ENCODE data around the gene MAPK10. TPM values are rescaled to one million over a fixed set of nuclear protein-coding genes. Genes with fewer than 3 reads are reported as not detected.

The MAPK10 gene
- total and polyA plus RNA-seq, 2 of the 8 experiments (the other 6 are each of a cell fraction or from before 2014, with no cell fraction given), result 2.5 to 3.1 TPM

GRCh38 chr4:86099348-86099747 is 260.5 kb downstream of the MAPK10 start:
- Histone ChIP-seq H2BK120ac (replicated peaks; ENCODE audit: low read depth, low read length) (no peak overlapping the region), H3K4me3 (ENCODE audit: extremely low read depth in 1 of 4, insufficient read depth in 2 of 4, low read depth in 3 of 4, low read length in 4 of 4) (no peak overlapping the region), H3K4ac (replicated peaks; ENCODE audit: insufficient read length, low read depth, low read length) (no peak overlapping the region), H3K56ac (replicated peaks; ENCODE audit: insufficient read length, low read depth, low read length) (no peak overlapping the region), H3K18ac (ENCODE audit: extremely low read depth, low read length) (no peak overlapping the region), H2AFZ (ENCODE audit: low read length) (no peak overlapping the region), H4K20me1 (replicated peaks in 1 of 2; ENCODE audit: control insufficient read depth in 1 of 2, insufficient read depth in 2 of 2, low read length in 2 of 2) (no peaks in the 10 kb centered on the region), H4K5ac (ENCODE audit: insufficient read length, low read depth, low read length) (no peak overlapping the region), H3K23me2 (ENCODE audit: low read depth, low read length) (no peaks in the 10 kb centered on the region; the same call in 1 of the 2 replicates), H2BK20ac (ENCODE audit: low read length) (no peak overlapping the region), H3K79me2 (ENCODE audit: control insufficient read depth in 1 of 2, insufficient read depth in 2 of 2, low read length in 2 of 2) (no peaks in the 10 kb centered on the region), H3K4me2 (ENCODE audit: insufficient read depth in 1 of 2, low read depth in 2 of 2, low read length in 2 of 2) (no peak overlapping the region), H3K14ac (ENCODE audit: insufficient read length) (no peak overlapping the region), H3K36me3 (ENCODE audit: control insufficient read depth in 2 of 4, insufficient read depth in 4 of 4, low read length in 3 of 4) (no peaks in the 10 kb centered on the region), H3K27me3 (replicated peaks in 1 of 4; ENCODE audit: control insufficient read depth in 3 of 4, extremely low read depth in 1 of 4, insufficient read depth in 3 of 4, low read length in 3 of 4) (peaks cover 0 to 1% (median 0%) of the 10 kb centered on the region in 4 experiments; a peak in 1 of 7 replicates), H4K91ac (replicated peaks; ENCODE audit: insufficient read length, low read length) (no peak overlapping the region), H2BK5ac (ENCODE audit: low read depth, low read length) (no peak overlapping the region), H3K9ac (replicated peaks in 1 of 4; ENCODE audit: extremely low read depth in 1 of 4, low read depth in 3 of 4, low read length in 3 of 4) (no peak overlapping the region), H3K4me1 (replicated peaks in 1 of 4; ENCODE audit: control insufficient read depth in 3 of 4, insufficient read depth in 4 of 4, low read length in 3 of 4) (peaks cover 0 to 2% (median 0%) of the 10 kb centered on the region in 4 experiments; a peak in 2 of 7 replicates), H3K27ac (ENCODE audit: low read depth, low read length) (no peak overlapping the region), H2BK12ac (ENCODE audit: low read depth, low read length) (no peak overlapping the region), H2BK15ac (ENCODE audit: low read length) (no peak overlapping the region), H4K8ac (ENCODE audit: extremely low read depth, insufficient read depth, low read length) (no peak overlapping the region), H2AK5ac (ENCODE audit: low read depth, low read length) (no peak overlapping the region), H3K23ac (ENCODE audit: insufficient read length) (no peak overlapping the region), H3K79me1 (ENCODE audit: low read depth, low read length) (no peaks in the 10 kb centered on the region), H3K9me3 (ENCODE audit: insufficient read depth in 2 of 2, low read depth in 1 of 2, low read length in 1 of 2) (no peaks in the 10 kb centered on the region)
- POLR2A ChIA-PET (ENCODE audit: partially characterized antibody), result no interaction called here
- 80% methylated on average over 3 of the region's 3 CpGs; no CpG with 5 or more reads in 1 of the 2 experiments for WGBS, 2 experiments (ENCODE audit: extremely low coverage in 1 of 2, insufficient coverage in 1 of 2, insufficient read length in 1 of 2, insufficient replicate concordance in 2 of 2, low coverage in 1 of 2, low lambda C conversion rate in 2 of 2, missing lambda C conversion rate in 1 of 2)
- FAIRE-seq (no peak), DNase-seq (ENCODE audit: low read depth in 1 of 2, low spot score in 2 of 2) (no peak)
- CTCF ChIA-PET (ENCODE audit: partially characterized antibody), result interaction anchor here (1.5 kb wide), 1 partner anchor 724 kb away, joined by 4 read pairs; no protein-coding TSS in a partner anchor
- no peak for TF ChIP-seq SIX5 (IDR thresholded peaks at IDR 0.05; ENCODE audit: low read depth, low read length)
- no peak for TF ChIP-seq SIRT6 (IDR thresholded peaks at IDR 0.05; ENCODE audit: low read length)
- no peak for TF ChIP-seq SP1 (IDR thresholded peaks at IDR 0.05; ENCODE audit: low read depth, low read length)
- no peak for TF ChIP-seq ASH2L (IDR thresholded peaks at IDR 0.05; ENCODE audit: low read length)
- TF ChIP-seq, protein P1, sequence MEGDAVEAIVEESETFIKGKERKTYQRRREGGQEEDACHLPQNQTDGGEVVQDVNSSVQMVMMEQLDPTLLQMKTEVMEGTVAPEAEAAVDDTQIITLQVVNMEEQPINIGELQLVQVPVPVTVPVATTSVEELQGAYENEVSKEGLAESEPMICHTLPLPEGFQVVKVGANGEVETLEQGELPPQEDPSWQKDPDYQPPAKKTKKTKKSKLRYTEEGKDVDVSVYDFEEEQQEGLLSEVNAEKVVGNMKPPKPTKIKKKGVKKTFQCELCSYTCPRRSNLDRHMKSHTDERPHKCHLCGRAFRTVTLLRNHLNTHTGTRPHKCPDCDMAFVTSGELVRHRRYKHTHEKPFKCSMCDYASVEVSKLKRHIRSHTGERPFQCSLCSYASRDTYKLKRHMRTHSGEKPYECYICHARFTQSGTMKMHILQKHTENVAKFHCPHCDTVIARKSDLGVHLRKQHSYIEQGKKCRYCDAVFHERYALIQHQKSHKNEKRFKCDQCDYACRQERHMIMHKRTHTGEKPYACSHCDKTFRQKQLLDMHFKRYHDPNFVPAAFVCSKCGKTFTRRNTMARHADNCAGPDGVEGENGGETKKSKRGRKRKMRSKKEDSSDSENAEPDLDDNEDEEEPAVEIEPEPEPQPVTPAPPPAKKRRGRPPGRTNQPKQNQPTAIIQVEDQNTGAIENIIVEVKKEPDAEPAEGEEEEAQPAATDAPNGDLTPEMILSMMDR (IDR thresholded peaks at IDR 0.05; ENCODE audit: control extremely low read depth in 1 of 3, insufficient read depth in 1 of 3, low read depth in 1 of 3, low read length in 3 of 3), result no peak
- no peak for TF ChIP-seq RFX5 (IDR thresholded peaks at IDR 0.05; ENCODE audit: borderline replicate concordance, low read depth, low read length)
- TF ChIP-seq CTBP2 (IDR thresholded peaks at IDR 0.05; ENCODE audit: borderline replicate concordance, insufficient read depth, insufficient read length, low read length), result no peak
